ENCODE measurements around the gene CA7.

CA7 gene

DNA sequence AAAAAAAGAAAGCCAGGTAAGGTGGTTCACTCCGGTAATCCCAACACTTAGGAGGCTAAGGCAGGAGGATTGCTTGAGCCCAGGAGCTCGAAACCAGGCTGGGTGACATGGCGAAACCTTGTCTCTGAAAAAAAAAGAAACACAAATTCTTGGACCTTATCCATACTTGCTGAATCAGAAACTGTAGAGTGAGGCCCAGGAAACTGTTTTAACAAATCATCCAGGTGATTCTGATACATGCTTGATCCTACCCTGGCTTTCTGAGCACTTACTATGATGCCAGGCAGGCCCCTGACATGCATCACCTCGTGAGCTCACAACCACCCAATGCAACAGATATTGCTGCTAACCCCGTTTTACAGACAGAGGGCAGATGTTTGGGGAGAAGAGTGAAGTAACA is 9.5 kb upstream of the CA7 start:
- Mint-ChIP-seq H3K36me3 (ENCODE audit: low read depth) (peaks cover 2% of the 10 kb centered on the region), H3K27ac (no peak overlapping the region), H3K27me3 (ENCODE audit: low read depth) (peaks cover 11% of the 10 kb centered on the region), H3K4me1 (ENCODE audit: low read depth) (peaks cover 6% of the 10 kb centered on the region), H3K9me3 (peaks cover 6% of the 10 kb centered on the region), H3K4me3 (no peak overlapping the region)
- no peak for DNase-seq (ENCODE audit: low spot score)

- Mint-ChIP-seq H3K4me3 (no peak overlapping the region), H3K27ac (no peak overlapping the region), H3K36me3 (ENCODE audit: low read depth) (peaks cover 2% of the 10 kb centered on the region), H3K4me1 (ENCODE audit: low read depth) (peaks cover 1% of the 10 kb centered on the region), H3K27me3 (ENCODE audit: low read depth) (peaks cover 45% of the 10 kb centered on the region), H3K9me3 (peaks cover 6% of the 10 kb centered on the region)
- DNase-seq (ENCODE audit: low spot score) = no peak
These were observed 3.3 kb upstream of the CA7 start for GRCh38 chr16:66840883-66841282.

GRCh38 chr16:66841366-66841765 is 2.8 kb upstream of the CA7 start:
- Mint-ChIP-seq H3K4me3 (no peak overlapping the region), H3K27me3 (ENCODE audit: low read depth) (peaks cover 50% of the 10 kb centered on the region), H3K4me1 (ENCODE audit: low read depth) (peaks cover 3% of the 10 kb centered on the region), H3K36me3 (ENCODE audit: low read depth) (peaks cover 2% of the 10 kb centered on the region), H3K27ac (no peak overlapping the region), H3K9me3 (peaks cover 6% of the 10 kb centered on the region)
- DNase-seq (ENCODE audit: low spot score) = no peak

DNA sequence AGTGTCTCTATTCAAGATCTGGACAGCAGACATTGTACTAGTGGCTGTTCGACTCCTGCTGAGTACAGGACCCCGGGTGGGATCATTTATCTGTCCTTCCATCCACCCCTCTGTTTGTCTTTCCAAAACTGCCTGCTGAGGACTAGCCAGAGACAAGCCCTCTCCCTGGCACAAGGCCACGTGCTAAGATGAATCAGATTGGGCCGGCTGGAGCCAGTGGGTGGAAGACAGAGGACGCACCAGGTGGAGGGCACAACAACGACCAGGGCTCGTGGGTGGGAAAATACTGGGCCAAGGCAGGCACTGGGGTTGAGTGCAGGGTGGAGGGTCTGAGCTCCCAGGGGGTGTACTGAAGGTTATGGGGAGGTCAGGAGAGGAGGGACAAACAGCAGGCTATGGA is 1.4 kb upstream of the CA7 start:
- DNase-seq (ENCODE audit: low spot score) = no peak
- Mint-ChIP-seq H3K27ac (no peak overlapping the region), H3K36me3 (ENCODE audit: low read depth) (peaks cover 2% of the 10 kb centered on the region), H3K4me1 (ENCODE audit: low read depth) (peaks cover 9% of the 10 kb centered on the region), H3K9me3 (peaks cover 6% of the 10 kb centered on the region), H3K27me3 (ENCODE audit: low read depth) (peaks cover 48% of the 10 kb centered on the region), H3K4me3 (no peak overlapping the region)

GRCh38 chr16:66843191-66843590 is 1.0 kb upstream of the CA7 start:
- peaks cover 14% of the 10 kb centered on the region for H3K4me1 Mint-ChIP-seq (ENCODE audit: low read depth)
- DNase-seq (ENCODE audit: low spot score) = no peak
- H3K4me3 Mint-ChIP-seq = no peak overlapping the region
- peaks cover 5% of the 10 kb centered on the region for H3K9me3 Mint-ChIP-seq
- peaks cover 46% of the 10 kb centered on the region for H3K27me3 Mint-ChIP-seq (ENCODE audit: low read depth)
- H3K27ac Mint-ChIP-seq = no peak overlapping the region
- peaks cover under 1% of the 10 kb centered on the region for H3K36me3 Mint-ChIP-seq (ENCODE audit: low read depth)

GRCh38 chr16:66844009-66844341 is 239 bp upstream of the CA7 start:
- H3K27me3 Mint-ChIP-seq (ENCODE audit: low read depth) = peaks cover 40% of the 10 kb centered on the region

DNA sequence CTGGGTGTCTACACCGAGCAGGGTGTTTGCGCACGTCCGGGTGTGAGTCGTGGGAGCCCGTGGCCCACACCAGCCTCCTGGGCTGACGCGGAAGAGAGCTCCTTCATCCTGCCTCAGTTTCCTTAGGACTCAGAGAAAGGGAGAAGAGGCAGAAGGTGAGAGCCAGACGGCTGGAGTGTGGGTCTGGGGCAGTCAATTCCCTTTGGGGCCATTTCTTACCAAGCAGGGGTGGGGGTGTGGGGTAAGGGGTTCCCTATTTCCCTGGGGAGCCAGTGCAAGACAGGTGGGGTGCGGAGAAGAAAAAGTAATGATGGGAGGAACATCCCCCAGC is 831 bp downstream of the CA7 start:
- Mint-ChIP-seq H3K4me3 (peak overlapping the region; percentile 39), H3K4me1 (ENCODE audit: low read depth) (peaks cover 17% of the 10 kb centered on the region), H3K27me3 (ENCODE audit: low read depth) (peaks cover 39% of the 10 kb centered on the region), H3K36me3 (ENCODE audit: low read depth) (no peaks in the 10 kb centered on the region), H3K9me3 (no peaks in the 10 kb centered on the region), H3K27ac (no peak overlapping the region)
- no peak for DNase-seq (ENCODE audit: low spot score)

More at GRCh38 chr16:66844009-66844341, 239 bp upstream of the CA7 start:
- Mint-ChIP-seq H3K27ac (no peak overlapping the region), H3K36me3 (ENCODE audit: low read depth) (no peaks in the 10 kb centered on the region), H3K9me3 (no peaks in the 10 kb centered on the region), H3K4me1 (ENCODE audit: low read depth) (peaks cover 17% of the 10 kb centered on the region), H3K4me3 (peak overlapping the region; percentile 72)
- DNase-seq (ENCODE audit: low spot score) = no peak

DNA sequence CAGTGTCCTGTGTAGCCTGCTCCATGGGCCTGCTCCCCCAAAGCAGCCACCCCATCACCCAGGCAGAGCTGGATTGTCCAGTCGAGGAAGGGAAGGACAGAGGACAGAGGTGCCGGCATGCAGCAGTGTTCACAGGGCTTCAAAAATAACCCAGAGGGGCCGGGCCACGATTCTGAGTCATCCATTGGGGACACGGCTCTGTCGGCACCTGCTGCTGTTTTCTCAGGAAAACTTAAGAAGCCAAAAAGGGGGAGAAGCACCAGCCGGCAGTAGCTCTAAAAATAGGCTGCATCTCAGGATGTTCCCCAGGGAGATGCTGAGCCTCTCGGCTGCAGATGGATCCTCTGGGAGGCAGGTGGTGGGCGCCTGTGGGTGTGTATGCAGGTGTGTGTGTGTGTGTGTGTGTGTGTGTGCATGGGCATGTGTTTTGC is 1.6 kb downstream of the CA7 start:
- Mint-ChIP-seq H3K4me1 (ENCODE audit: low read depth) (peaks cover 17% of the 10 kb centered on the region), H3K9me3 (no peaks in the 10 kb centered on the region), H3K4me3 (peak overlapping the region; percentile 18), H3K27ac (no peak overlapping the region), H3K36me3 (ENCODE audit: low read depth) (no peaks in the 10 kb centered on the region), H3K27me3 (ENCODE audit: low read depth) (peaks cover 39% of the 10 kb centered on the region)
- DNase-seq (ENCODE audit: low spot score) = no peak

DNA sequence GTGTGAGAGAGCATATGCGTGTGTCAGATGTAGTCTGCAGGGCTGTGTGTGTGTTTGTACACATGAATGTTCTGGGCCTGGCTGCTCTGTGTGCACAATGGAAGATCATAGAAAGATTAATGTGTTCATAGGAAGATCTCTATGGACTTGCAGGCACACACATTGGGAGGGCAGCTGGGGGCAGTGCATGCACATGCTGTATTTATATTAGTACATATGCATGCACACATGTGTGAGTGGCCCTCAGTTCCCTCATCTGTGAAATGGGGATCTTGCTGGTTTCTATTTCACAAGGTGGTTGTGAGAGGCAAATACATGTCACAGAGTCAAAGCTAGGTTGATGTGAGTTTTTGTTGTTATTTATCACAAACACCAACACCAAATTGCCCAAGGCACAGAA is 2.1 kb downstream of the CA7 start:
- H3K9me3 Mint-ChIP-seq = no peaks in the 10 kb centered on the region
- peaks cover 17% of the 10 kb centered on the region for H3K4me1 Mint-ChIP-seq (ENCODE audit: low read depth)
- H3K4me3 Mint-ChIP-seq = peak overlapping the region; percentile 18
- no peak for DNase-seq (ENCODE audit: low spot score)
- peaks cover 39% of the 10 kb centered on the region for H3K27me3 Mint-ChIP-seq (ENCODE audit: low read depth)
- H3K36me3 Mint-ChIP-seq (ENCODE audit: low read depth) = no peaks in the 10 kb centered on the region
- no peak overlapping the region for H3K27ac Mint-ChIP-seq

DNA sequence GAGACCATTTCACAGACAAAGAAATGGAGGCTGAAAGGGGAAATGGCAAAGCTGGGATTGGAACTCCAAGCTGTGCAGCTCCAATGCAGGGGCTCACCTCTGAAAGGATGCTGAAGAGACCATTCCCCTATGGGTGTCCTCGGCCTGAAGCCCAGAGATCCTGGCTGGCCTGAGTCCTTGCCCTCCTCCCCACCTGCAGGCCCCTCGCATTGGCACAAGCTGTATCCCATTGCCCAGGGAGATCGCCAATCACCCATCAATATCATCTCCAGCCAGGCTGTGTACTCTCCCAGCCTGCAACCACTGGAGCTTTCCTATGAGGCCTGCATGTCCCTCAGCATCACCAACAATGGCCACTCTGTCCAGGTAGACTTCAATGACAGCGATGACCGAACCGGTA is 2.6 kb downstream of the CA7 start:
- H3K4me3 Mint-ChIP-seq = no peak overlapping the region
- no peaks in the 10 kb centered on the region for H3K9me3 Mint-ChIP-seq
- no peak overlapping the region for H3K27ac Mint-ChIP-seq
- peaks cover 17% of the 10 kb centered on the region for H3K4me1 Mint-ChIP-seq (ENCODE audit: low read depth)
- no peaks in the 10 kb centered on the region for H3K36me3 Mint-ChIP-seq (ENCODE audit: low read depth)
- H3K27me3 Mint-ChIP-seq (ENCODE audit: low read depth) = peaks cover 36% of the 10 kb centered on the region
- no peak for DNase-seq (ENCODE audit: low spot score)

DNA sequence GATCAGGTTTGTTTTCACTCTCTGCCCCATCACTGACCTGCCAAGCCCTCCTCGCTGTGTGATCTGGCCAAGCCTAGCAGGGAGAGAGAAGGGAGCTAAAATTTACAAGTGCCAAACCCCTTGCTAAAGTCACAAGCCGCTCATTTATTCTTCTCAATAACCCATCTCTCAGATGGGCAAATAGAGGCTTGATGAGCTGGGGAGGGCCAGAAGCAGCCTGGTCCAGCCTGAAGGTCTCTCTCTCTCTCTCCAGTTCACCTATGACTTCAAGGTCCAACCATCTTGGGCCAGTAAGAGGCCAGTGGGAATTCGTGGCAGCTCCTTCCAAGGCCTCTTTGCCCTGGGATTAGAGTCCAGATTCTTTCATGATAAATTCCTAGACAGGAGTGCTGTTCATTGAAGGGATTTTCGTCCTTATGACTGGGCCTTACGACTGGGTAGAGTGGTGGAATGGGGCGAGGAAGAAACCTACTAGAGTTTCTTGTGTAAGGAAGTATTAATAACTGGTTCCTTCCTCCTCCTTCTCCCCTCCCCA is 3.4 kb downstream of the CA7 start:
- Mint-ChIP-seq H3K27ac (peak overlapping the region; percentile 37), H3K27me3 (ENCODE audit: low read depth) (peaks cover 32% of the 10 kb centered on the region), H3K9me3 (no peaks in the 10 kb centered on the region), H3K4me3 (no peak overlapping the region), H3K36me3 (ENCODE audit: low read depth) (no peaks in the 10 kb centered on the region), H3K4me1 (ENCODE audit: low read depth) (peaks cover 17% of the 10 kb centered on the region)
- DNase-seq (ENCODE audit: low spot score) = no peak

GRCh38 chr16:66848172-66848571 is 4.0 kb downstream of the CA7 start:
- Mint-ChIP-seq H3K36me3 (ENCODE audit: low read depth) (no peaks in the 10 kb centered on the region), H3K27me3 (ENCODE audit: low read depth) (peaks cover 26% of the 10 kb centered on the region), H3K4me1 (ENCODE audit: low read depth) (peaks cover 17% of the 10 kb centered on the region), H3K4me3 (no peak overlapping the region), H3K9me3 (no peaks in the 10 kb centered on the region), H3K27ac (peak overlapping the region; percentile 37)
- no peak for DNase-seq (ENCODE audit: low spot score)

- H3K4me3 Mint-ChIP-seq = no peak overlapping the region
- H3K27ac Mint-ChIP-seq = no peak overlapping the region
- H3K27me3 Mint-ChIP-seq (ENCODE audit: low read depth) = peaks cover 18% of the 10 kb centered on the region
- H3K36me3 Mint-ChIP-seq (ENCODE audit: low read depth) = no peaks in the 10 kb centered on the region
- no peak for DNase-seq (ENCODE audit: low spot score)
- no peaks in the 10 kb centered on the region for H3K9me3 Mint-ChIP-seq
- H3K4me1 Mint-ChIP-seq (ENCODE audit: low read depth) = peaks cover 16% of the 10 kb centered on the region
These were observed 4.8 kb downstream of the CA7 start for GRCh38 chr16:66849021-66849420.

GRCh38 chr16:66849549-66849948 is 5.3 kb downstream of the CA7 start:
- no peak for DNase-seq (ENCODE audit: low spot score)
- no peaks in the 10 kb centered on the region for H3K36me3 Mint-ChIP-seq (ENCODE audit: low read depth)
- H3K9me3 Mint-ChIP-seq = no peaks in the 10 kb centered on the region
- no peak overlapping the region for H3K27ac Mint-ChIP-seq
- peaks cover 16% of the 10 kb centered on the region for H3K4me1 Mint-ChIP-seq (ENCODE audit: low read depth)
- H3K4me3 Mint-ChIP-seq = no peak overlapping the region
- peaks cover 17% of the 10 kb centered on the region for H3K27me3 Mint-ChIP-seq (ENCODE audit: low read depth)

GRCh38 chr16:66850115-66850815 is 6.1 kb downstream of the CA7 start:
- peaks cover 16% of the 10 kb centered on the region for H3K4me1 Mint-ChIP-seq (ENCODE audit: low read depth)
- no peak overlapping the region for H3K4me3 Mint-ChIP-seq
- no peak overlapping the region for H3K27ac Mint-ChIP-seq
- peaks cover 12% of the 10 kb centered on the region for H3K27me3 Mint-ChIP-seq (ENCODE audit: low read depth)
- no peaks in the 10 kb centered on the region for H3K9me3 Mint-ChIP-seq
- DNase-seq (ENCODE audit: low spot score) = no peak
- H3K36me3 Mint-ChIP-seq (ENCODE audit: low read depth) = no peaks in the 10 kb centered on the region

Data from T-helper 2 cell treated with Interferon-gamma antibody and Interleukin-4, amounts not matched to agents 5 μg/mL and 100 μg/mL, for 36 hours (primary cell).